T-cell (primary cell): ENCODE data around the gene SLC2A3. TPM values are rescaled to one million over a fixed set of nuclear protein-coding genes. Genes with fewer than 3 reads are reported as not detected.

Source experiments
- ATAC-seq, 4 experiments: fragments of 200-7000 bp in 3 of 4; fragments of 150-1000 bp in 1 of 4; cut with Tn5 transposase; replicated peaks in 1 of 4; 1 replicate in 3 of 4; 2 replicates in 1 of 4; pipeline ENCODE4 v1.10.0; 2021; ENCODE audit warnings: moderate library complexity in 3 of 4, mild to moderate bottlenecking in 2 of 4, moderate number of reproducible peaks in 1 of 4
- CTCF ChIA-PET, 2 donors: fragments of 300-600 bp; sonication (Branson Sonifier 250); formaldehyde crosslinking; loops; one replicate each; lab custom pipeline; 2022; ENCODE audit warnings: antibody characterized with exemption in 2 of 2; lab: Charles Lee
- POLR2A ChIA-PET, 2 donors: fragments of 300-600 bp; sonication (Branson Sonifier 250); formaldehyde crosslinking; loops; one replicate each; lab custom pipeline; 2022; ENCODE audit warnings: antibody characterized with exemption in 2 of 2; lab: Charles Lee
- DNase-seq, 35 experiments: peaks; one replicate each; pipeline versions ENCODE4 v3.0.0 to v3.0.0-alpha.2; 2013 to 2023
- H3K27ac ChIP-seq: one replicate; pipeline ENCODE4 v1.5.1; 2013; ENCODE audit warnings: low read length
- H3K27me3 ChIP-seq, 2 experiments: replicated peaks in 1 of 2; 1 replicate in 1 of 2; 2 replicates in 1 of 2; pipeline versions ENCODE4 v1.6.1 to v1.7.0; 2013; ENCODE audit warnings: low read length in 1 of 2, mixed read lengths in 1 of 2; ENCODE audit not compliant: control insufficient read depth in 2 of 2, insufficient read depth in 2 of 2; ENCODE audit errors: extremely low read depth in 1 of 2
- H3K36me3 ChIP-seq, 2 donors: 1 replicate in 1 of 2; 2 replicates in 1 of 2; pipeline versions ENCODE4 v1.6.1 to v1.7.0; 2013; ENCODE audit warnings: low read length in 1 of 2; ENCODE audit not compliant: control insufficient read depth in 2 of 2, insufficient read depth in 1 of 2; ENCODE audit errors: extremely low read depth in 1 of 2
- H3K4me1 ChIP-seq, 2 experiments: 1 replicate in 1 of 2; 2 replicates in 1 of 2; pipeline versions ENCODE4 v1.6.1 to v1.7.0; 2013; ENCODE audit warnings: low read length in 2 of 2, mixed read lengths in 1 of 2; ENCODE audit not compliant: insufficient read depth in 2 of 2, control insufficient read depth in 1 of 2; ENCODE audit errors: extremely low read depth in 1 of 2
- H3K4me3 ChIP-seq, 2 donors: 1 replicate in 1 of 2; 2 replicates in 1 of 2; pipeline versions ENCODE4 v1.5.1 to v1.7.0; 2013; ENCODE audit warnings: mild to moderate bottlenecking in 2 of 2, low read length in 1 of 2, moderate library complexity in 1 of 2; ENCODE audit not compliant: control insufficient read depth in 1 of 2; ENCODE audit errors: extremely low read depth in 1 of 2
- H3K9me3 ChIP-seq: 2 replicates; pipeline ENCODE4 v1.7.0; 2013
- H3K27ac Mint-ChIP-seq, 2 donors: one replicate each; pipeline ENCODE4 v1.8.0; 2020 to 2021; ENCODE audit warnings: mild to moderate bottlenecking in 2 of 2, mixed read lengths in 2 of 2
- H3K27me3 Mint-ChIP-seq, 2 donors: one replicate each; pipeline ENCODE4 v1.8.0; 2021 to 2022; ENCODE audit warnings: mixed read lengths in 2 of 2
- H3K36me3 Mint-ChIP-seq: one replicate; pipeline ENCODE4 v1.8.0; 2021; ENCODE audit warnings: mixed read lengths
- H3K4me1 Mint-ChIP-seq, 3 donors: one replicate each; pipeline ENCODE4 v1.8.0; 2020 to 2022; ENCODE audit warnings: mixed read lengths in 3 of 3, mild to moderate bottlenecking in 1 of 3
- H3K4me3 Mint-ChIP-seq, 3 donors: one replicate each; pipeline ENCODE4 v1.8.0; 2020 to 2022; ENCODE audit warnings: mild to moderate bottlenecking in 3 of 3, mixed read lengths in 3 of 3, moderate library complexity in 3 of 3
- H3K9me3 Mint-ChIP-seq, 3 donors: one replicate each; pipeline ENCODE4 v1.8.0; 2020 to 2022; ENCODE audit warnings: mixed read lengths in 3 of 3
- WGBS: methylation state at CpG from one replicate; pipeline ENCODE4 v1.1.5; 2013; ENCODE audit warnings: missing lambda C conversion rate; ENCODE audit not compliant: insufficient coverage; 5-methylcytosine and 5-hydroxymethylcytosine counted together
- total RNA-seq, 35 experiments: library from RNA in 6 of 35; stranded (reverse) in 6 of 35; fragments of 120-200 nt in 1 of 35; gene quantifications; one replicate each; pipeline versions ENCODE4 v1.2.1 to v1.2.4 and lab custom pipeline; 2013 to 2026

The SLC2A3 gene
- total RNA-seq, 5 donors from 2014 or later (not counting 1 experiment from before 2014, with no cell fraction given): 125 to 803 (median 160) TPM

- Mint-ChIP-seq H3K9me3 (no peaks in the 10 kb centered on the region), H3K27ac (no peak overlapping the region), H3K4me3 (no peak overlapping the region), H3K27me3 (peaks cover 19 to 32% of the 10 kb centered on the region in 2 donors), H3K4me1 (peaks cover 0 to 7% (median 6%) of the 10 kb centered on the region in 3 donors), H3K36me3 (no peaks in the 10 kb centered on the region)
- POLR2A ChIA-PET: no interaction called here
- no CpG with 5 or more reads among the region's 3 CpGs for WGBS
- Histone ChIP-seq H3K9me3 (no peaks in the 10 kb centered on the region), H3K4me1 (peaks cover 0 to 8% of the 10 kb centered on the region in 2 experiments), H3K27me3 (peaks cover 4 to 23% of the 10 kb centered on the region in 2 experiments), H3K36me3 (no peaks in the 10 kb centered on the region), H3K27ac (no peak overlapping the region), H3K4me3 (no peak overlapping the region)
- CTCF ChIA-PET: interaction anchor here in 1 of 2 donors (0.6 kb wide), 1 partner anchor 9 kb away, joined by 4 read pairs; no protein-coding TSS in a partner anchor
- DNase-seq (no peak), ATAC-seq (no peak)
These were observed 65.7 kb downstream of the SLC2A3 start for GRCh38 chr12:7870335-7870734.

Other genes with a start within 250 kb of the SLC2A3 start
- not detected for gene GDF3, start 240.4 kb downstream of the SLC2A3 start, total RNA-seq
- not detected for gene DPPA3, start 224.8 kb downstream of the SLC2A3 start, total RNA-seq
- not detected for gene CLEC4C, start 188.8 kb downstream of the SLC2A3 start, total RNA-seq
- gene NANOGNB, start 171.0 kb downstream of the SLC2A3 start, total RNA-seq: not detected
- under 1 TPM in 3 of 5 donors, not detected in 2; 0.54 to 0.64 (median 0.59) TPM for gene NANOG, start 146.8 kb downstream of the SLC2A3 start, total RNA-seq
- 1 to 10 TPM in 1 of 5 donors, under 1 TPM in 4; 0.10 to 2.5 (median 0.21) TPM for gene SLC2A14, start 63.3 kb downstream of the SLC2A3 start, total RNA-seq
- gene FOXJ2, start 96.5 kb upstream of the SLC2A3 start, total RNA-seq: 10 to 100 TPM; 24.5 to 31.9 (median 28.2) TPM
- 1 to 10 TPM in 4 of 5 donors, under 1 TPM in 1; 0.68 to 5.1 (median 2.4) TPM for gene C3AR1, start 130.2 kb upstream of the SLC2A3 start, total RNA-seq
- 10 to 100 TPM; 43.9 to 86.6 (median 46.4) TPM for gene NECAP1, start 146.1 kb upstream of the SLC2A3 start, total RNA-seq
- gene CLEC4A, start 187.4 kb upstream of the SLC2A3 start, total RNA-seq: 1 to 10 TPM in 3 of 5 donors, under 1 TPM in 2; 0.44 to 2.3 (median 1.3) TPM
- gene ZNF705A, start 220.8 kb upstream of the SLC2A3 start, total RNA-seq: not detected